GM12878 (cell line): ENCODE data around the gene CYTH2.

Source experiments
- ATF2 ChIP-seq: IDR thresholded peaks from 2 replicates; pipeline ENCODE4 v1.6.1; 2012; ENCODE audit warnings: low read length, inconsistent platforms
- CTCF ChIP-seq, 3 experiments: IDR thresholded peaks in 2 of 3; conservative IDR thresholded peaks in 1 of 3; 2 replicates each; pipeline ENCODE4 v1.5.1; 2011; ENCODE audit warnings: low read depth in 3 of 3, low read length in 3 of 3, mild to moderate bottlenecking in 3 of 3, control low read depth in 2 of 3, moderate library complexity in 2 of 3, inconsistent platforms in 1 of 3, mixed read lengths in 1 of 3; ENCODE audit not compliant: control insufficient read depth in 2 of 3, insufficient read depth in 1 of 3; ENCODE audit errors: extremely low read depth in 1 of 3
- EZH2 ChIP-seq: IDR thresholded peaks from 2 replicates; pipeline ENCODE4 v1.6.1; 2012; ENCODE audit warnings: low read depth, mild to moderate bottlenecking, control low read depth, inconsistent platforms, low read length, borderline replicate concordance; ENCODE audit not compliant: control insufficient read depth
- FOXM1 ChIP-seq: IDR thresholded peaks from 2 replicates; pipeline ENCODE4 v1.6.1; 2012; ENCODE audit warnings: low read depth, mild to moderate bottlenecking, inconsistent platforms, low read length, moderate library complexity
- LARP7 ChIP-seq: fragments of 450-650 bp; IDR thresholded peaks from 2 replicates; pipeline ENCODE4 v1.6.1; 2017; ENCODE audit warnings: mild to moderate bottlenecking
- NRF1 ChIP-seq: conservative IDR thresholded peaks from 2 replicates; pipeline ENCODE4 v1.6.1; 2011; ENCODE audit warnings: mild to moderate bottlenecking, low read depth, low read length, improper control_type of control experiment
- RAD21 ChIP-seq: IDR thresholded peaks from 2 replicates; pipeline ENCODE4 v1.6.1; 2011; ENCODE audit warnings: mild to moderate bottlenecking, low read depth, low read length, moderate library complexity; ENCODE audit not compliant: insufficient read depth
- REST ChIP-seq: IDR thresholded peaks from 2 replicates; pipeline ENCODE4 v1.6.1; 2012; ENCODE audit warnings: mild to moderate bottlenecking, low read depth, low read length
- TAF1 ChIP-seq: IDR thresholded peaks from 2 replicates; pipeline ENCODE4 v1.6.1; 2011; ENCODE audit warnings: mild to moderate bottlenecking, low read depth, low read length, borderline replicate concordance
- USF1 ChIP-seq: IDR thresholded peaks from 2 replicates; pipeline ENCODE4 v1.6.1; 2011; ENCODE audit warnings: borderline replicate concordance, low read depth, mild to moderate bottlenecking, moderate library complexity, mixed read lengths, low read length; ENCODE audit not compliant: insufficient read depth; ENCODE audit errors: extremely low read length

GRCh38 chr19:48491793-48492123 is 22.6 kb downstream of the CYTH2 start:
- TF ChIP-seq NRF1 (no peak), USF1 (no peak), CTCF (IDR thresholded peaks at IDR 0.05 in 2 of 3, conservative IDR thresholded peaks at IDR 0.05 in 1 of 3; ENCODE audit: control insufficient read depth in 2 of 3, extremely low read depth in 1 of 3, insufficient read depth in 1 of 3, low read depth in 3 of 3, low read length in 3 of 3) (no peak), FOXM1 (no peak), REST (no peak), EZH2 (no peak), ATF2 (no peak), LARP7 (no peak), TAF1 (no peak), RAD21 (no peak)
